Left ventricle myocardium inferior (tissue), 1 donor: ENCODE data around the gene LDLRAD3. TPM values are rescaled to one million over a fixed set of nuclear protein-coding genes. Genes with fewer than 3 reads are reported as not detected.

Experiments
- DNase-seq: peaks from one replicate; pipeline ENCODE4 v3.0.0-alpha.2; 2020
- H3K27ac ChIP-seq: fragments of 200-600 bp; replicated peaks from 2 replicates; pipeline ENCODE4 v1.8.0; 2021
- H3K27me3 ChIP-seq: fragments of 200-600 bp; 2 replicates; pipeline ENCODE4 v1.8.0; 2021; ENCODE audit warnings: low read depth
- H3K36me3 ChIP-seq: fragments of 200-600 bp; 2 replicates; pipeline ENCODE4 v1.8.0; 2021
- H3K4me1 ChIP-seq: fragments of 200-600 bp; 2 replicates; pipeline ENCODE4 v1.8.0; 2021
- H3K4me3 ChIP-seq: fragments of 200-600 bp; 2 replicates; pipeline ENCODE4 v1.8.0; 2021; ENCODE audit warnings: mild to moderate bottlenecking, moderate library complexity
- H3K9me3 ChIP-seq: fragments of 200-600 bp; replicated peaks from 2 replicates; pipeline ENCODE4 v1.8.0; 2021
- CTCF ChIP-seq: fragments of 200-600 bp; IDR thresholded peaks from 2 replicates; pipeline ENCODE4 v1.8.0; 2021; ENCODE audit warnings: antibody characterized with exemption, mild to moderate bottlenecking, borderline replicate concordance
- intact Hi-C: fragments of 100-400 bp; cut with micrococcal nuclease; formaldehyde crosslinking; loops from one replicate; pipeline ENCODE4 v1.11.0; 2022
- total RNA-seq: library from RNA; stranded (reverse); fragmentation: NEBNext Ultra II Directional; extraction: Animal tissue kit (Norgen Biotek cat#: 25700); gene quantifications from one replicate; pipeline ENCODE4 v1.2.1, GENCODE V29; 2021
- donor health status: DM: no; HTN: yes; CAD: no; lungs with severe emphysema.

LDLRAD3 gene
- total RNA-seq, 1 donor from 2014 or later: 1.0 TPM

DNA sequence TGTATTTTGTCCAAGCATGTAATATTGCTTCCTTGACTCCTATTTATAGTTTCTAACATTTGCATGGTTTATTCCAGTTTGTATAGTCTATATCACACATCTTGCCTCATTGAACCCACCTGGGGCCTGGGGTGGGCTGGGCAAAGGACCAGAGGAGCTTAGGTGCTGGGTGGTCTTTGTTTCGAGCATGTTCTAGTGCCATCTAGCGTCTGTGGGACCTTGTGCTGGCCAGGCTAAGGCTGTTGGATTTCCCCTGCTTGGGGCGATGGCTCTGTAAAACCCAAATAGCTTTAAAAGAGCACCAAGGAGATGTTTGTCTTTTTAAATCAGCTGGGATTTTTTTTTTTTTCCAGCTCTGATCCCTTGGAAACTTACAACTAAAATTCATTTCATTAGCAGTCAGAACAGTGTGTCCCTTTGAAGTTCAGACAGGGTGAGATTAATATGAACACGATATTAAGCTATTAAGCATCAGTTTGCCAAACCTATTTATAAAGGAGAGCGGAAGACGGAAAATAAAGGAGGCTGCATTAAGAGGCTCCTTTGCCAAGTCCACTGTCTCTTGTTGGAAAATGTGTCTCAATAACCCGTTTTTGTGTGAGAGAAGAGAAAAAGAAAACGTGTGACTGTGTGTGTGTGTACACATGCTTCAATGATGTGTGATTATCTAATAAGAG, 188.0 kb downstream of the LDLRAD3 start:
- Histone ChIP-seq H3K36me3 (no peaks in the 10 kb centered on the region), H3K27ac (no peak overlapping the region), H3K27me3 (peaks cover 51% of the 10 kb centered on the region), H3K4me3 (no peak overlapping the region), H3K4me1 (peaks cover 6% of the 10 kb centered on the region), H3K9me3 (no peaks in the 10 kb centered on the region)
- peak; percentile 35 for DNase-seq
- intact Hi-C loops: loop anchor here (2.0 kb wide), 1 partner anchor 517 kb away; no protein-coding TSS in a partner anchor
- TF ChIP-seq CTCF: peak; percentile 86

- Histone ChIP-seq H3K27ac (no peak overlapping the region), H3K36me3 (no peaks in the 10 kb centered on the region), H3K27me3 (peaks cover 44% of the 10 kb centered on the region), H3K4me3 (no peak overlapping the region), H3K4me1 (peaks cover 6% of the 10 kb centered on the region), H3K9me3 (no peaks in the 10 kb centered on the region)
- intact Hi-C loops: no loop called here
- no peak for TF ChIP-seq CTCF
- DNase-seq: no peak
Observed at GRCh38 chr11:36132940-36133339, 189.1 kb downstream of the LDLRAD3 start.

GRCh38 chr11:36135076-36135475, 191.2 kb downstream of the LDLRAD3 start:
- H3K27ac ChIP-seq: peak overlapping the region; percentile 47
- intact Hi-C loops: no loop called here
- no peak for TF ChIP-seq CTCF

GRCh38 chr11:36139767-36140166, 195.9 kb downstream of the LDLRAD3 start:
- Histone ChIP-seq H3K4me1 (no peaks in the 10 kb centered on the region), H3K36me3 (no peaks in the 10 kb centered on the region), H3K27ac (no peak overlapping the region), H3K4me3 (no peak overlapping the region), H3K9me3 (no peaks in the 10 kb centered on the region), H3K27me3 (peaks cover 34% of the 10 kb centered on the region)
- intact Hi-C loops: no loop called here
- no peak for TF ChIP-seq CTCF
- no peak for DNase-seq

More at GRCh38 chr11:36135076-36135475, 191.2 kb downstream of the LDLRAD3 start:
- H3K36me3 ChIP-seq: no peaks in the 10 kb centered on the region
- DNase-seq: no peak
- no peak overlapping the region for H3K4me3 ChIP-seq
- H3K27me3 ChIP-seq: peaks cover 36% of the 10 kb centered on the region
- H3K4me1 ChIP-seq: peaks cover 6% of the 10 kb centered on the region
- no peaks in the 10 kb centered on the region for H3K9me3 ChIP-seq

GRCh38 chr11:36141196-36141953, 197.5 kb downstream of the LDLRAD3 start:
- Histone ChIP-seq H3K4me3 (no peak overlapping the region), H3K9me3 (no peaks in the 10 kb centered on the region), H3K27ac (no peak overlapping the region), H3K27me3 (peaks cover 34% of the 10 kb centered on the region), H3K4me1 (no peaks in the 10 kb centered on the region), H3K36me3 (no peaks in the 10 kb centered on the region)
- intact Hi-C loops: no loop called here
- no peak for TF ChIP-seq CTCF
- no peak for DNase-seq
